NCI-H82 treated with DMSO at 0.1 percent for 48 hours (cell line): ENCODE measurements around the gene CERS5.

Source experiments
- DNase-seq: peaks from one replicate; lab custom pipeline; 2025; ENCODE audit not compliant: unreplicated experiment; lab: John Stamatoyannopoulos, UW

Gene CERS5, protein sequence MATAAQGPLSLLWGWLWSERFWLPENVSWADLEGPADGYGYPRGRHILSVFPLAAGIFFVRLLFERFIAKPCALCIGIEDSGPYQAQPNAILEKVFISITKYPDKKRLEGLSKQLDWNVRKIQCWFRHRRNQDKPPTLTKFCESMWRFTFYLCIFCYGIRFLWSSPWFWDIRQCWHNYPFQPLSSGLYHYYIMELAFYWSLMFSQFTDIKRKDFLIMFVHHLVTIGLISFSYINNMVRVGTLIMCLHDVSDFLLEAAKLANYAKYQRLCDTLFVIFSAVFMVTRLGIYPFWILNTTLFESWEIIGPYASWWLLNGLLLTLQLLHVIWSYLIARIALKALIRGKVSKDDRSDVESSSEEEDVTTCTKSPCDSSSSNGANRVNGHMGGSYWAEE

GRCh38 chr12:50167049-50167828 lies at the start of gene CERS5:
Gene CERS5, minus strand, starts transcription at chr12:50167369. Its CDS starts 72 bp downstream, at chr12:50167297.
- peak; percentile 97 for DNase-seq

GRCh38 chr12:50215033-50215432 lies 47.9 kb upstream of the CERS5 start:
- DNase-seq = no peak

- no peak for DNase-seq
Measured at GRCh38 chr12:50214018-50214417, 46.8 kb upstream of the CERS5 start.

- DNase-seq = no peak
Measured at GRCh38 chr12:50213439-50213838, 46.3 kb upstream of the CERS5 start.

DNA sequence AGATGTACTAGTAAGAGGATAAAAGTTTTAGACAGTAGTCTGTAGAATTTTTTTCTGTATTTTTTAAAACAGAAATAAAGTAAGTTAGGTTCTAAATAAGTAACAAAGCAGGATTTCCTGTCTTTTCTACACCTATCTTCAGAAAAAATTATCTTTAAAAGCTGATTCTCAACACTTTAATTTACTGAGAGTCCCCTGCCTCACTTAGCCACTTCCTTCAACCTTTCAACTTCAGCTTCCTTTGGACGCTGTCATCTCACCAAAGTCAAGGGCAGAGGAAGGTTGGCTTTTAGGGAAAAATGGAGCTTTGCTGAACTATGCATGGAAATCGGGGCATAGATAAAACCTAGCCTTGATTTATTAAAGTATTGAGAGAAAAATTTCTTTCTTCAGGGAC lies 44.9 kb upstream of the CERS5 start:
- no peak for DNase-seq

DNA sequence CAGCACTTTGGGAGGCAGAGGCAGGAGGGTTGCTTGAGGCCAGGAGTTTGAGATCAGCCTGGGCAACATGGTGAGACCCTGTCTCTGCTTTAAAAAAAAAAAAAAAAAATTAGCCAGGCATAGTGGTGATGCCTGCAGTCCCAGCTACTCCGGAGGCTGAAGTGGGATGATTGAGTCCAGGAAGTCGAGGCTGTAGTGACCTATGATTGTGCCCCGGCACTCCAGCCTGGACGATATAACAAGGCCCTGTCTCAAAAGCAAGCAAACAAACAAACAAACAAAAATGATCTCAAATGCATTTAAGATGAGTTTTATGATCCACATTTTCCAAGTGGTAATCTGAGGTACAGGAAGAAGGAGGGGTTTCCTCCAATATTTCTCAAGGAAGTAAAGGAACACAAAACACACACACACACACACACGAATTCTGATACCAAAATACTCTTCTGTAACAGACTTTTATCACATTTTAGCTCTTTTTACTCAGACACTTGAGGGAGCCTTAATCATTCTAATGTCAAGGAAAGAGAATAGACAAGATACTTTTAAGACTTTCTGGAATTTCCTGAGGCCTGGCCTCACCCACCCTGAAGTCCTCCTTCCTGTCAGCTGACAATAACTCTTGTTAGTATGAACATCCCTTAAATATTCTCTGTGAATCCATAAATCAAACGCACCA lies 44.4 kb upstream of the CERS5 start:
- no peak for DNase-seq

DNA sequence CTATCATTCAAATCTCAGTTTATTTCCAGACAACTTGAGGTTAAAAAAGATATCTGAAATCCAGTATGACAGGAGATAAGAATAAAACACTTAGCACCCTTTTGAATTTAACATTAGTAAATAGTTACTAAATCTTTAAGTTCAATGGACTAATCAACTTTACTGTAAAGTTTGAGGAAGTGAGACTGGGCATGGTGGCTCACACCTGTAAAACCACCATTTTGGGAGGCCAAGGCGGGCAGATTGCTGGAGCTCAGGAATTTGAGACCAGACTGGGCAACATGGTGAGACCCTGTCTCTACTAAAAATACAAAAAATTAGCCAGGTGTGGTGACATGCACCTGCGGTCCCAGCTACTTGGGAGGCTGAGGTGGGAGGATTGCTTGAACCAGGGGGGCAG lies 40.3 kb upstream of the CERS5 start:
- DNase-seq = no peak

- no peak for DNase-seq
Measured at GRCh38 chr12:50205648-50206047, 38.5 kb upstream of the CERS5 start.

DNA sequence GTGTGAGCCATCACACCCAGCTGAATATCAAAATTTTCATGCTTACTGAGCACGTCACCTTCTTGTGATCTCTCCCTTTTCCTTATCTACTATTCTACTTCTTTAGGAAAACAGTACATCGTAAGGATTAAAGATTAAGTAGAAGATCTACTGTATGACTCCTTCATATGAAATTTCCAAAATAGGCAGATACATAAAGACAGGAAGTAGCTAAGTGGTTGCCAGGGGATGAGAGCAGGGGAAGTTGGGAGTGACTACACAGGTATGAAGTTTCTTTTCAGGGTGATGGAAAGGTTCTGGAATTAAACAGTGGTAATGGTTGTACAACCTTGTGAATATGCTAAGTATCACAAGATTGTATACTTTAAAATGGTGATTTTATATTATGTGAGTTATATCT lies 36.5 kb upstream of the CERS5 start:
- DNase-seq = no peak

- no peak for DNase-seq
Measured at GRCh38 chr12:50201987-50202521, 34.9 kb upstream of the CERS5 start.

- DNase-seq = no peak
Measured at GRCh38 chr12:50200552-50201273, 33.5 kb upstream of the CERS5 start.

DNA sequence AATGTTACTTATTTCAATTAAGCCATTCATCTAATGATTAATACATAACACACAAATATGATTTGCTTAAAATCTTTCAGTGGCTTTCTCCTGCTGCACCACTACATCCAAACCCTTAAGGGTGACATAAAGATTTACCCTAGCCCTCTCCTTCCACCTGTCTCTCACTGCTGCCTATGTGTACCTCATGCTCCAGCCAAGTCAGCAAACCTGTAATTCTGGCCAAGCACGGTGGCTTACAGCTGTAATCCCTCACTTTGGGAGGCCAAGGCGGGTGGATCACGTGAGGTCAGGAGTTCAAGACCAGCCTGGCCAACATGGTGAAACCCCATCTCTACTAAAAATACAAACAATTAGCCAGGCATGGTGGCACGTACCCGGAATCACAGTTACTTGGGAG lies 31.7 kb upstream of the CERS5 start:
- no peak for DNase-seq

- no peak for DNase-seq
Measured at GRCh38 chr12:50197297-50197727, 30.1 kb upstream of the CERS5 start.

DNA sequence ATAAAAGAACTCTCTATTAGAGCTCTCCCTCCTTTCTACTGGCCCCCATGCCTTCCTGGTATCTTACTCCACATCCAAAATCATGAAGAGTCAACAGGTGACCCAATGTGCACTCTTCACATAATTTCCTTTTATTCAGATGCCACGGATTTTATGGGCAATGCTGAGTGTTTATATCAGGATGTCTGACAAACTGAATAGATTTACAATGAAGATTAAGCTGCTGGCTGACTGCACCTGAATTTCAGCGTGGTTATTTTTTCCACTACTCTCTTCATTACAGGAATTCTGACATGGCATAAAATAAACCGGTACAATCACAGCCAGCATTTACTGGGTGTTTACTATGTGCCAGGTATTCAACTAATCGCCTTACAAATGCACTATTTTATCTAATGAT lies 29.4 kb upstream of the CERS5 start:
- DNase-seq = no peak

GRCh38 chr12:50195832-50196231 lies 28.7 kb upstream of the CERS5 start:
- DNase-seq = no peak

DNA sequence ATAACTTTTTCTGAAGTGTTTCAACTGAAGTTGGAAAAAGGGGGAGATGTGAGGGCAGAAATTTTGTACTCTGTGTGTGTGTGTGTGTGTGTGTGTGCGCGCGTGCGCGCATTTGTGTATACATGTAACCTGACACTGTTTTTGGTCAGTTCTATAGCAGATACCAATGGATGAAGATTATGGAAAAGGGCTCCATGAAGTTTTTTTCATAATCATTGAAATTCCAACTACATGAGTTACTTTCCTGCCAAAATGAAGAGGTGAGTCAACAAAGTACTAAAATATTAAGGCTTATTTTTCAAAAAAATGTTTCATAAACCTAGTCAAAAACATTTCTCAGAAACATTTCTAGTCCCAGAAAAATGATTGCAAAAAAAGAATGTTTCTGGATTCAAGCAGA lies 25.7 kb upstream of the CERS5 start:
- DNase-seq = no peak

GRCh38 chr12:50192236-50192635 lies 25.1 kb upstream of the CERS5 start:
- DNase-seq = no peak

DNA sequence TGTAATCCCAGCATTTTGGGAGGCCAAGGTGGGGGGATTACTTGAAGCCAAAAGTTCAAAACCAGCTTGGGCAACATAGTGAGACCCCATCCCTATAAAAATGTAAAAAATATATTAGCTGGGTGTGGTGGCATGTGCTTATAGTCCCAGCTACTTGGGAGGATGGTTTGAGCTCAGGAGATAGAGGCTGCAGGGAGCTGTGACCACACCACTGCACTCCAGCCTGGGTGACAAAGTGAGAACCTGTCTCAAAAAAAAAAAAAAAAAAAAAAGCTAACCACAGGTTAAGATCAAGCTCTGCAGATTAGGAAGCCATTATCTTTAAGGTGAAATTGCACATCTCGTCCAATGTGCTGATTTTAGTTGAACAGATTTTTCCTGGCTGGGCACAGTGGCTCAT lies 23.7 kb upstream of the CERS5 start:
- no peak for DNase-seq

GRCh38 chr12:50188875-50189575 lies 21.9 kb upstream of the CERS5 start:
- no peak for DNase-seq

DNA sequence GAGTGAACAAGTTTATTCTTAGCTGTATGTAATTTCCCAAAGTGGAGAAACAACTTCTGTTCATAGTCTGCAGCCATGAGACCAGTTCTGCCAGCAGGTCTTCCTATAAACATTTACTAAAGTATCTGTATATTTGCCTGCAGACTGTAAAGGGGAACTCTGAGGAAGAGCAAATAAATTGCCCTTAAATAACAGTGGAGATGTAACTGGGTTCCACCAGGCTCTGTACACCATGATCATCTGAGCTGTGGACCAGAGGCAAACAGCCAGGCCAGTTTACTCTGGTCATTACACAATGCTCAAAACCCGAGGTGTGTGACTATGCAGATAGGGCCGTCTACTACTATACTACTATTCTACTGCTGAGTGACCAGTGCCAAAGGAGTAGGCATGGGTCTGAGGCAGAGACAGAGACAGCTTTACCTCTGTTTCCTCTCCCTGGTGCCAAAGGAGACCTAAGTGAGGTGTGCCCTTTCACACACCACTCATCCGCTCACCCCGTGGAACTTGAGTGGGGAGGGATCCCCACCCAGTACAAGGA lies 21.1 kb upstream of the CERS5 start:
- DNase-seq = no peak
